HCT116 (cell line): ENCODE data around the gene ARMS2. TPM values are rescaled to one million over a fixed set of nuclear protein-coding genes. Genes with fewer than 3 reads are reported as not detected.

Experiments
- ATAC-seq: fragments of 200-7000 bp; cut with Tn5 transposase; 2 replicates; pipeline ENCODE4 v1.9.1; 2020; ENCODE audit warnings: mild to moderate bottlenecking, moderate library complexity
- BruUV-seq: library from RNA; stranded (reverse); fragments of 400-500 nt; replicated peaks from 2 replicates; lab custom pipeline; 2021; lab: Mats Ljungman, UMichigan
- CTCF ChIA-PET: fragments of 300-600 bp; sonication (Branson Sonifier 250); formaldehyde crosslinking; loops from one replicate; lab custom pipeline; 2021; ENCODE audit warnings: antibody characterized with exemption; lab: Charles Lee
- POLR2A ChIA-PET: fragments of 300-600, 350-600 bp; sonication (Branson Sonifier 250); formaldehyde crosslinking; loops from one replicate; lab custom pipeline; 2021; ENCODE audit warnings: antibody characterized with exemption; lab: Charles Lee
- RAD21 ChIA-PET, 2 experiments: fragments of 300-600 bp; sonication (Branson Sonifier 250); formaldehyde crosslinking; loops; one replicate each; lab custom pipeline; 2023; ENCODE audit warnings: low total read pairs in 2 of 2; ENCODE audit not compliant: uncharacterized antibody in 2 of 2, unreplicated experiment in 2 of 2, low non-redundant PET in 1 of 2; lab: Charles Lee
- DNase-seq: peaks from one replicate; pipeline ENCODE4 v3.0.0-alpha.2; 2010; ENCODE audit warnings: low read depth, low spot score
- H2AFZ ChIP-seq: fragments of 200-600 bp; shearing (Covaris generic), sonication (generic); 2 replicates; pipeline ENCODE4 v1.6.1; 2017; ENCODE audit warnings: low read depth, mixed run types, mixed read lengths, antibody characterized with exemption, low read length; ENCODE audit not compliant: poor library complexity, severe bottlenecking
- H3K27ac ChIP-seq: 2 replicates; pipeline ENCODE4 v1.5.1; 2012; ENCODE audit warnings: low read depth, low read length
- H3K27me3 ChIP-seq: fragments of 200-600 bp; sonication (generic); 2 replicates; pipeline ENCODE4 v1.6.1; 2016; ENCODE audit warnings: mixed run types, low read length, mixed read lengths; ENCODE audit not compliant: insufficient read depth
- H3K36me3 ChIP-seq, 2 experiments: fragments of 200-500 bp in 1 of 2; fragments of 200-600 bp in 1 of 2; sonication (Bioruptor generic) in 1 of 2; sonication (generic) in 1 of 2; 2 replicates each; pipeline versions ENCODE4 v1.5.1 to v1.6.1; 2014 to 2016; ENCODE audit warnings: low read length in 2 of 2, inconsistent platforms in 1 of 2, mixed read lengths in 1 of 2, mixed run types in 1 of 2; ENCODE audit not compliant: insufficient read depth in 2 of 2, control insufficient read depth in 1 of 2
- H3K4me1 ChIP-seq, 2 experiments: fragments of 200-600 bp in 1 of 2; sonication (generic) in 1 of 2; 2 replicates each; pipeline versions ENCODE4 v1.5.1 to v1.6.1; 2012 to 2017; ENCODE audit warnings: low read length in 2 of 2, inconsistent platforms in 1 of 2, mild to moderate bottlenecking in 1 of 2, mixed read lengths in 1 of 2, mixed run types in 1 of 2, moderate library complexity in 1 of 2; ENCODE audit not compliant: insufficient read depth in 2 of 2, control insufficient read depth in 1 of 2
- H3K4me2 ChIP-seq: fragments of 200-600 bp; sonication (generic); 2 replicates; pipeline ENCODE4 v1.6.1; 2017; ENCODE audit warnings: mixed run types, low read length, mixed read lengths
- H3K4me3 ChIP-seq, 2 experiments: fragments of 200-600 bp in 1 of 2; sonication (generic) in 1 of 2; replicated peaks in 1 of 2; 2 replicates each; pipeline ENCODE4 v1.5.1; 2011 to 2016; ENCODE audit warnings: low read length in 2 of 2, control low read depth in 1 of 2, low read depth in 1 of 2, mild to moderate bottlenecking in 1 of 2, mixed read lengths in 1 of 2, mixed run types in 1 of 2
- H3K79me2 ChIP-seq: fragments of 200-600 bp; sonication (generic); 2 replicates; pipeline ENCODE4 v1.6.1; 2017; ENCODE audit warnings: mild to moderate bottlenecking, mixed run types, low read length, moderate library complexity, mixed read lengths; ENCODE audit not compliant: insufficient read depth
- H3K9ac ChIP-seq: fragments of 200-600 bp; sonication (generic); 2 replicates; pipeline ENCODE4 v1.6.1; 2016; ENCODE audit warnings: low read length, mixed read lengths
- H3K9me2 ChIP-seq: fragments of 200-600 bp; sonication (generic), shearing (Covaris generic); 2 replicates; pipeline ENCODE4 v1.6.1; 2017; ENCODE audit warnings: mixed run types, mild to moderate bottlenecking, moderate library complexity; ENCODE audit not compliant: insufficient read depth
- H3K9me3 ChIP-seq, 2 experiments: fragments of 200-500 bp in 1 of 2; fragments of 200-600 bp in 1 of 2; sonication (Bioruptor generic) in 1 of 2; sonication (generic) in 1 of 2; 2 replicates each; pipeline ENCODE4 v1.6.1; 2014 to 2017; ENCODE audit warnings: low read length in 2 of 2, mixed read lengths in 2 of 2, inconsistent platforms in 1 of 2, low read depth in 1 of 2, mild to moderate bottlenecking in 1 of 2, mixed run types in 1 of 2, moderate library complexity in 1 of 2; ENCODE audit not compliant: control insufficient read depth in 1 of 2, insufficient read depth in 1 of 2
- H4K20me1 ChIP-seq: fragments of 200-600 bp; sonication (generic), shearing (Covaris generic); 2 replicates; pipeline ENCODE4 v1.6.1; 2017; ENCODE audit warnings: mixed run types, mild to moderate bottlenecking, moderate library complexity; ENCODE audit not compliant: insufficient read depth
- CBX3 ChIP-seq: IDR thresholded peaks from 2 replicates; pipeline ENCODE4 v1.6.1; 2012; ENCODE audit warnings: low read depth
- EGR1 ChIP-seq: IDR thresholded peaks from 2 replicates; pipeline ENCODE4 v1.6.1; 2012; ENCODE audit warnings: low read depth
- ELF1 ChIP-seq: IDR thresholded peaks from 2 replicates; pipeline ENCODE4 v1.6.1; 2012; ENCODE audit warnings: low read depth, borderline replicate concordance
- EZH2phosphoT487 ChIP-seq: fragments of 200-600 bp; IDR thresholded peaks from 2 replicates; pipeline ENCODE4 v1.6.1; 2018; ENCODE audit warnings: antibody characterized with exemption, borderline replicate concordance
- FOSL1 ChIP-seq: IDR thresholded peaks from 2 replicates; pipeline ENCODE4 v1.6.1; 2012; ENCODE audit warnings: low read depth
- MAX ChIP-seq: IDR thresholded peaks from 2 replicates; pipeline ENCODE4 v1.6.1; 2012
- POLR2AphosphoS5 ChIP-seq: IDR thresholded peaks from 2 replicates; pipeline ENCODE4 v1.6.1; 2011; ENCODE audit warnings: mild to moderate bottlenecking, low read depth, low read length, moderate library complexity
- RAD21 ChIP-seq: IDR thresholded peaks from 2 replicates; pipeline ENCODE4 v1.6.1; 2012; ENCODE audit warnings: low read depth, mild to moderate bottlenecking
- SRF ChIP-seq: IDR thresholded peaks from 2 replicates; pipeline ENCODE4 v1.6.1; 2012; ENCODE audit warnings: low read depth
- TCF7L2 ChIP-seq: IDR thresholded peaks from 2 replicates; pipeline ENCODE4 v1.7.0; 2011; ENCODE audit warnings: borderline replicate concordance, inconsistent platforms; ENCODE audit not compliant: insufficient read depth, insufficient read length; ENCODE audit errors: extremely low read depth
- YY1 ChIP-seq: IDR thresholded peaks from 2 replicates; pipeline ENCODE4 v1.6.1; 2011; ENCODE audit warnings: low read length, low read depth, moderate library complexity, mild to moderate bottlenecking; ENCODE audit not compliant: insufficient replicate concordance; ENCODE audit errors: extremely low read depth
- ZFX ChIP-seq: fragments of 450-650 bp; IDR thresholded peaks from 2 replicates; pipeline ENCODE4 v1.6.1; 2017
- ZNF274 ChIP-seq: fragments of 200-500 bp; sonication (Bioruptor generic); IDR thresholded peaks from 2 replicates; pipeline ENCODE4 v1.6.1; 2014; ENCODE audit warnings: mild to moderate bottlenecking, low read depth, low read length, inconsistent platforms
- intact Hi-C: fragments of 100-400 bp; cut with micrococcal nuclease; formaldehyde crosslinking; loops from 2 replicates; pipeline ENCODE4 v1.10.0; 2022
- total RNA-seq: library from RNA; stranded (reverse); gene quantifications from one replicate; pipeline ENCODE4 v1.2.1, GENCODE V29; 2021; ENCODE audit not compliant: unreplicated experiment
- TF ChIP-seq, protein P1 (sequence below): IDR thresholded peaks from 2 replicates; pipeline ENCODE4 v1.6.1; 2011; ENCODE audit warnings: mild to moderate bottlenecking, low read length, moderate library complexity; ENCODE audit not compliant: insufficient replicate concordance; ENCODE audit errors: extremely low read depth
- TF ChIP-seq, protein P2 (sequence below), 3 experiments: fragments of 200-600 bp in 1 of 3; sonication (generic) in 1 of 3; IDR thresholded peaks in 2 of 3; conservative IDR thresholded peaks in 1 of 3; 2 replicates each; pipeline ENCODE4 v1.5.1; 2012 to 2017; ENCODE audit warnings: low read depth in 2 of 3, low read length in 2 of 3, antibody characterized with exemption in 1 of 3, borderline replicate concordance in 1 of 3, control low read depth in 1 of 3, mild to moderate bottlenecking in 1 of 3, mixed read lengths in 1 of 3, mixed run types in 1 of 3, moderate library complexity in 1 of 3; ENCODE audit not compliant: insufficient read depth in 1 of 3

Gene ARMS2
- total RNA-seq, 1 experiment from 2014 or later: not detected

DNA sequence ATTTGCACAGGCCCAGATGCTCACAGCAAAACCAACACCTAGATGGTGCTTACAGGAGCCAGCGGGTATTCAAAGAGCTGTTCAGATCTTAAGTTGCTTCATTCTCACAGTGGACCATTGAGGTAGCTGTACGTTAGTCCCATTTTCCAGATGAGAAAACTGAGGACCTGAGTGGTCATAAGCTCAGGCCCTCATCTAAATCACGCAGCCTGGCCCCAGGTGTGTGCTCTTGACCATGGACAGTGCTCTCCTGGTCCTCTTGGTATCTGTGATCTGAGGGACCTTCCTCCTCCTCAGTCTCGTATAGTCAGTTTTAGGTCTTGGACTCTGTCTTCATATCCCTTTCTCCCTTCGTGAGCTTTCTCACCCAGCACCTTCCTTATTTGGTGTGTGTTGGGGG is 50.6 kb downstream of the ARMS2 start:
- BruUV-seq: no TSS peak
- ATAC-seq (no peak), DNase-seq (no peak)
- ChIA-PET RAD21 (no interaction called here), CTCF (no interaction called here), POLR2A (no interaction called here)
- Histone ChIP-seq H3K36me3 (no peaks in the 10 kb centered on the region), H4K20me1 (no peaks in the 10 kb centered on the region), H3K4me2 (no peak overlapping the region), H3K27me3 (no peaks in the 10 kb centered on the region), H3K4me3 (no peak overlapping the region), H3K4me1 (peaks cover 5 to 8% of the 10 kb centered on the region in 2 experiments; a peak in 1 of 4 replicates), H3K9ac (no peak overlapping the region), H3K27ac (no peak overlapping the region), H3K9me3 (no peaks in the 10 kb centered on the region), H2AFZ (no peak overlapping the region), H3K79me2 (no peaks in the 10 kb centered on the region), H3K9me2 (no peaks in the 10 kb centered on the region)
- TF ChIP-seq FOSL1: no peak
- TF ChIP-seq ZNF274: no peak
- no peak for TF ChIP-seq CBX3
- TF ChIP-seq, protein P1, sequence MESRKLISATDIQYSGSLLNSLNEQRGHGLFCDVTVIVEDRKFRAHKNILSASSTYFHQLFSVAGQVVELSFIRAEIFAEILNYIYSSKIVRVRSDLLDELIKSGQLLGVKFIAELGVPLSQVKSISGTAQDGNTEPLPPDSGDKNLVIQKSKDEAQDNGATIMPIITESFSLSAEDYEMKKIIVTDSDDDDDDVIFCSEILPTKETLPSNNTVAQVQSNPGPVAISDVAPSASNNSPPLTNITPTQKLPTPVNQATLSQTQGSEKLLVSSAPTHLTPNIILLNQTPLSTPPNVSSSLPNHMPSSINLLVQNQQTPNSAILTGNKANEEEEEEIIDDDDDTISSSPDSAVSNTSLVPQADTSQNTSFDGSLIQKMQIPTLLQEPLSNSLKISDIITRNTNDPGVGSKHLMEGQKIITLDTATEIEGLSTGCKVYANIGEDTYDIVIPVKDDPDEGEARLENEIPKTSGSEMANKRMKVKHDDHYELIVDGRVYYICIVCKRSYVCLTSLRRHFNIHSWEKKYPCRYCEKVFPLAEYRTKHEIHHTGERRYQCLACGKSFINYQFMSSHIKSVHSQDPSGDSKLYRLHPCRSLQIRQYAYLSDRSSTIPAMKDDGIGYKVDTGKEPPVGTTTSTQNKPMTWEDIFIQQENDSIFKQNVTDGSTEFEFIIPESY: no peak
- no peak for TF ChIP-seq MAX
- TF ChIP-seq, protein P2, sequence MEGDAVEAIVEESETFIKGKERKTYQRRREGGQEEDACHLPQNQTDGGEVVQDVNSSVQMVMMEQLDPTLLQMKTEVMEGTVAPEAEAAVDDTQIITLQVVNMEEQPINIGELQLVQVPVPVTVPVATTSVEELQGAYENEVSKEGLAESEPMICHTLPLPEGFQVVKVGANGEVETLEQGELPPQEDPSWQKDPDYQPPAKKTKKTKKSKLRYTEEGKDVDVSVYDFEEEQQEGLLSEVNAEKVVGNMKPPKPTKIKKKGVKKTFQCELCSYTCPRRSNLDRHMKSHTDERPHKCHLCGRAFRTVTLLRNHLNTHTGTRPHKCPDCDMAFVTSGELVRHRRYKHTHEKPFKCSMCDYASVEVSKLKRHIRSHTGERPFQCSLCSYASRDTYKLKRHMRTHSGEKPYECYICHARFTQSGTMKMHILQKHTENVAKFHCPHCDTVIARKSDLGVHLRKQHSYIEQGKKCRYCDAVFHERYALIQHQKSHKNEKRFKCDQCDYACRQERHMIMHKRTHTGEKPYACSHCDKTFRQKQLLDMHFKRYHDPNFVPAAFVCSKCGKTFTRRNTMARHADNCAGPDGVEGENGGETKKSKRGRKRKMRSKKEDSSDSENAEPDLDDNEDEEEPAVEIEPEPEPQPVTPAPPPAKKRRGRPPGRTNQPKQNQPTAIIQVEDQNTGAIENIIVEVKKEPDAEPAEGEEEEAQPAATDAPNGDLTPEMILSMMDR (IDR thresholded peaks at IDR 0.05 in 2 of 3, conservative IDR thresholded peaks at IDR 0.05 in 1 of 3; ENCODE audit: borderline replicate concordance in 1 of 3, insufficient read depth in 1 of 3, low read depth in 2 of 3, low read length in 2 of 3): no peak
- no peak for TF ChIP-seq EZH2phosphoT487
- TF ChIP-seq YY1: no peak
- TF ChIP-seq ELF1: no peak
- no peak for TF ChIP-seq RAD21
- TF ChIP-seq TCF7L2: no peak
- no peak for TF ChIP-seq POLR2AphosphoS5
- TF ChIP-seq SRF: no peak
- no peak for TF ChIP-seq ZFX
- no peak for TF ChIP-seq EGR1
- intact Hi-C loops: no loop called here
